Fibroblast of peridontal ligament (primary cell): ENCODE data around the gene CEP164.
A peak's percentile ranks its signal among the peaks of the same experiment; 100 is the strongest.

Experiments used
- DNase-seq: peaks from one replicate; pipeline ENCODE4 v3.0.0-alpha.2; 2010; ENCODE audit errors: extremely low read depth

Gene CEP164

GRCh38 chr11:117327567-117328374 lies at the start of gene CEP164:
Gene CEP164 (plus strand): TSS chr11:117327854. CDS start chr11:117338587, 10,733 bp downstream.
- peak; percentile 98 for DNase-seq

GRCh38 chr11:117278347-117278746 lies 49.3 kb upstream of the CEP164 start:
- DNase-seq = no peak

- no peak for DNase-seq
Measured at GRCh38 chr11:117279711-117280376, 47.8 kb upstream of the CEP164 start.

GRCh38 chr11:117281159-117281558 lies 46.5 kb upstream of the CEP164 start:
- peak; percentile 97 for DNase-seq

GRCh38 chr11:117281869-117282268 lies 45.8 kb upstream of the CEP164 start:
- no peak for DNase-seq

GRCh38 chr11:117282956-117283355 lies 44.7 kb upstream of the CEP164 start:
- no peak for DNase-seq

- DNase-seq = no peak
Measured at GRCh38 chr11:117284053-117284452, 43.6 kb upstream of the CEP164 start.

GRCh38 chr11:117286588-117286987 lies 41.1 kb upstream of the CEP164 start:
- DNase-seq = no peak

- DNase-seq = no peak
Measured at GRCh38 chr11:117287668-117288067, 40.0 kb upstream of the CEP164 start.

GRCh38 chr11:117289795-117290194 lies 37.9 kb upstream of the CEP164 start:
- no peak for DNase-seq

GRCh38 chr11:117290809-117291396 lies 36.8 kb upstream of the CEP164 start, which contains the start of gene BACE1-AS:
Gene BACE1-AS (plus strand): TSS chr11:117291346.
- DNase-seq = no peak

- DNase-seq = no peak
Measured at GRCh38 chr11:117292616-117293015, 35.0 kb upstream of the CEP164 start.

- DNase-seq = no peak
Measured at GRCh38 chr11:117295438-117296137, 32.1 kb upstream of the CEP164 start.

GRCh38 chr11:117296881-117297280 lies 30.8 kb upstream of the CEP164 start:
- DNase-seq = no peak

GRCh38 chr11:117298195-117298594 lies 29.5 kb upstream of the CEP164 start:
- no peak for DNase-seq

- no peak for DNase-seq
Measured at GRCh38 chr11:117299351-117300282, 28.0 kb upstream of the CEP164 start.

- peak; percentile 34 for DNase-seq
Measured at GRCh38 chr11:117300283-117300663, 27.4 kb upstream of the CEP164 start.

- no peak for DNase-seq
Measured at GRCh38 chr11:117300773-117301172, 26.9 kb upstream of the CEP164 start.

- no peak for DNase-seq
Measured at GRCh38 chr11:117302228-117302627, 25.4 kb upstream of the CEP164 start.

GRCh38 chr11:117303101-117303500 lies 24.6 kb upstream of the CEP164 start:
- DNase-seq = no peak
